ENCODE data around the gene STAB2.
"Not testable (repeated sequence)": the region's sequence is repeated elsewhere in the genome, so short reads cannot be mapped to it uniquely, and the experiment has no call there.

STAB2 gene

GRCh38 chr12:103652808-103653207, 65.7 kb downstream of the STAB2 start:
- no peaks in the 10 kb centered on the region for H3K27me3 ChIP-seq (ENCODE audit: insufficient read depth, low read length)
- H3K36me3 ChIP-seq (ENCODE audit: insufficient read depth, low read length) = no peaks in the 10 kb centered on the region
- H3K4me2 ChIP-seq (ENCODE audit: low read length) = no peak overlapping the region
- no peaks in the 10 kb centered on the region for H3K9me3 ChIP-seq (ENCODE audit: low read length)
- H3K4me3 ChIP-seq (ENCODE audit: low read depth, low read length, poor library complexity, severe bottlenecking) = no peak overlapping the region
- H3K79me2 ChIP-seq (ENCODE audit: insufficient read depth, low read length) = no peaks in the 10 kb centered on the region
- no peaks in the 10 kb centered on the region for H4K20me1 ChIP-seq (ENCODE audit: insufficient read depth, low read length)
- H3K9ac ChIP-seq (ENCODE audit: low read length) = no peak overlapping the region
- H3K4me1 ChIP-seq (ENCODE audit: insufficient read depth, low read length, severe bottlenecking) = no peaks in the 10 kb centered on the region
- no peak overlapping the region for H2AFZ ChIP-seq (ENCODE audit: low read length)
- H3K27ac ChIP-seq (ENCODE audit: low read depth, low read length, poor library complexity, severe bottlenecking) = no peak overlapping the region
- no peaks in the 10 kb centered on the region for H3K9me2 ChIP-seq (ENCODE audit: low read depth, low read length)
- TF ChIP-seq, protein P1, sequence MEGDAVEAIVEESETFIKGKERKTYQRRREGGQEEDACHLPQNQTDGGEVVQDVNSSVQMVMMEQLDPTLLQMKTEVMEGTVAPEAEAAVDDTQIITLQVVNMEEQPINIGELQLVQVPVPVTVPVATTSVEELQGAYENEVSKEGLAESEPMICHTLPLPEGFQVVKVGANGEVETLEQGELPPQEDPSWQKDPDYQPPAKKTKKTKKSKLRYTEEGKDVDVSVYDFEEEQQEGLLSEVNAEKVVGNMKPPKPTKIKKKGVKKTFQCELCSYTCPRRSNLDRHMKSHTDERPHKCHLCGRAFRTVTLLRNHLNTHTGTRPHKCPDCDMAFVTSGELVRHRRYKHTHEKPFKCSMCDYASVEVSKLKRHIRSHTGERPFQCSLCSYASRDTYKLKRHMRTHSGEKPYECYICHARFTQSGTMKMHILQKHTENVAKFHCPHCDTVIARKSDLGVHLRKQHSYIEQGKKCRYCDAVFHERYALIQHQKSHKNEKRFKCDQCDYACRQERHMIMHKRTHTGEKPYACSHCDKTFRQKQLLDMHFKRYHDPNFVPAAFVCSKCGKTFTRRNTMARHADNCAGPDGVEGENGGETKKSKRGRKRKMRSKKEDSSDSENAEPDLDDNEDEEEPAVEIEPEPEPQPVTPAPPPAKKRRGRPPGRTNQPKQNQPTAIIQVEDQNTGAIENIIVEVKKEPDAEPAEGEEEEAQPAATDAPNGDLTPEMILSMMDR (IDR thresholded peaks at IDR 0.05; ENCODE audit: low read length) = no peak
- TF ChIP-seq EZH2 (IDR thresholded peaks at IDR 0.05; ENCODE audit: borderline replicate concordance, low read length) = no peak
- H3F3A ChIP-seq (ENCODE audit: insufficient read depth, low read length) = no peaks in the 10 kb centered on the region

- not testable (repeated sequence) for H3F3A ChIP-seq (ENCODE audit: insufficient read depth, low read length); H3K27me3 ChIP-seq (ENCODE audit: insufficient read depth, low read length); H3K4me2 ChIP-seq (ENCODE audit: low read length); H2AFZ ChIP-seq (ENCODE audit: low read length); H4K20me1 ChIP-seq (ENCODE audit: insufficient read depth, low read length); H3K9me3 ChIP-seq (ENCODE audit: low read length); H3K79me2 ChIP-seq (ENCODE audit: insufficient read depth, low read length); H3K9me2 ChIP-seq (ENCODE audit: low read depth, low read length); H3K27ac ChIP-seq (ENCODE audit: low read depth, low read length, poor library complexity, severe bottlenecking); H3K4me3 ChIP-seq (ENCODE audit: low read depth, low read length, poor library complexity, severe bottlenecking); H3K36me3 ChIP-seq (ENCODE audit: insufficient read depth, low read length); H3K9ac ChIP-seq (ENCODE audit: low read length); H3K4me1 ChIP-seq (ENCODE audit: insufficient read depth, low read length, severe bottlenecking)
These were observed 66.6 kb downstream of the STAB2 start for GRCh38 chr12:103653568-103654173.

GRCh38 chr12:103654816-103655215, 67.7 kb downstream of the STAB2 start:
- Histone ChIP-seq H3K4me1 (ENCODE audit: insufficient read depth, low read length, severe bottlenecking) (no peaks in the 10 kb centered on the region), H3K4me2 (ENCODE audit: low read length) (no peak overlapping the region), H3K36me3 (ENCODE audit: insufficient read depth, low read length) (no peaks in the 10 kb centered on the region), H3K27ac (ENCODE audit: low read depth, low read length, poor library complexity, severe bottlenecking) (no peak overlapping the region), H2AFZ (ENCODE audit: low read length) (no peak overlapping the region), H4K20me1 (ENCODE audit: insufficient read depth, low read length) (no peaks in the 10 kb centered on the region), H3K79me2 (ENCODE audit: insufficient read depth, low read length) (no peaks in the 10 kb centered on the region), H3F3A (ENCODE audit: insufficient read depth, low read length) (no peaks in the 10 kb centered on the region), H3K9me2 (ENCODE audit: low read depth, low read length) (no peaks in the 10 kb centered on the region), H3K27me3 (ENCODE audit: insufficient read depth, low read length) (no peaks in the 10 kb centered on the region), H3K4me3 (ENCODE audit: low read depth, low read length, poor library complexity, severe bottlenecking) (no peak overlapping the region), H3K9ac (ENCODE audit: low read length) (no peak overlapping the region), H3K9me3 (ENCODE audit: low read length) (no peaks in the 10 kb centered on the region)
- TF ChIP-seq, protein P1 (IDR thresholded peaks at IDR 0.05; ENCODE audit: low read length) = no peak
- no peak for TF ChIP-seq EZH2 (IDR thresholded peaks at IDR 0.05; ENCODE audit: borderline replicate concordance, low read length)

- TF ChIP-seq, protein P1 (IDR thresholded peaks at IDR 0.05; ENCODE audit: low read length) = no peak
- TF ChIP-seq EZH2 (IDR thresholded peaks at IDR 0.05; ENCODE audit: borderline replicate concordance, low read length) = no peak
- Histone ChIP-seq H3K9me2 (ENCODE audit: low read depth, low read length) (no peaks in the 10 kb centered on the region), H4K20me1 (ENCODE audit: insufficient read depth, low read length) (no peaks in the 10 kb centered on the region)
These were observed 69.2 kb downstream of the STAB2 start for GRCh38 chr12:103656291-103656690.

More at GRCh38 chr12:103656291-103656690, 69.2 kb downstream of the STAB2 start:
- H3K36me3 ChIP-seq (ENCODE audit: insufficient read depth, low read length) = no peaks in the 10 kb centered on the region
- no peaks in the 10 kb centered on the region for H3K79me2 ChIP-seq (ENCODE audit: insufficient read depth, low read length)
- H3F3A ChIP-seq (ENCODE audit: insufficient read depth, low read length) = no peaks in the 10 kb centered on the region
- H3K9ac ChIP-seq (ENCODE audit: low read length) = no peak overlapping the region
- H3K4me3 ChIP-seq (ENCODE audit: low read depth, low read length, poor library complexity, severe bottlenecking) = no peak overlapping the region
- H3K9me3 ChIP-seq (ENCODE audit: low read length) = no peaks in the 10 kb centered on the region
- no peak overlapping the region for H3K4me2 ChIP-seq (ENCODE audit: low read length)
- H3K4me1 ChIP-seq (ENCODE audit: insufficient read depth, low read length, severe bottlenecking) = no peaks in the 10 kb centered on the region
- H3K27me3 ChIP-seq (ENCODE audit: insufficient read depth, low read length) = no peaks in the 10 kb centered on the region
- no peak overlapping the region for H3K27ac ChIP-seq (ENCODE audit: low read depth, low read length, poor library complexity, severe bottlenecking)
- H2AFZ ChIP-seq (ENCODE audit: low read length) = no peak overlapping the region
